ENCODE data around the gene SIRT5.

The SIRT5 gene

DNA sequence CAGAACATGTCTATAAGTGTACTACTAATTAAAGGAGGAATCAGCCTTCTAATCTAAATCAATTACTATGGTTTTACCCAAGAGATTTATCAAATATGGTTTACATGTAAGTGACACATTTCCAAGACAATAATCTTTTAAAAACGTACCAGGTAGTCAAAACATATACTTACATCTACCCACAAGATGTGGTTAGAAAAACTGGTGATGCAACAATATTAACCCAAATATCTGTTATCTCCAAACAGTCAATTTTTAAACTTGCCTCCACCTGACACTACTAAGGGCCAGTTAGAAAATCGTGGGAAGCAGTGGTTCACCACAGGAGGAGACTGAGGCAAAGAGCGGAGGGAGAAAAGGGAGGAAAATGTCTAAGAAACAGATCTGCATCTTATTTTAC lies 68.7 kb downstream of the SIRT5 start:
- TF ChIP-seq, protein P1, sequence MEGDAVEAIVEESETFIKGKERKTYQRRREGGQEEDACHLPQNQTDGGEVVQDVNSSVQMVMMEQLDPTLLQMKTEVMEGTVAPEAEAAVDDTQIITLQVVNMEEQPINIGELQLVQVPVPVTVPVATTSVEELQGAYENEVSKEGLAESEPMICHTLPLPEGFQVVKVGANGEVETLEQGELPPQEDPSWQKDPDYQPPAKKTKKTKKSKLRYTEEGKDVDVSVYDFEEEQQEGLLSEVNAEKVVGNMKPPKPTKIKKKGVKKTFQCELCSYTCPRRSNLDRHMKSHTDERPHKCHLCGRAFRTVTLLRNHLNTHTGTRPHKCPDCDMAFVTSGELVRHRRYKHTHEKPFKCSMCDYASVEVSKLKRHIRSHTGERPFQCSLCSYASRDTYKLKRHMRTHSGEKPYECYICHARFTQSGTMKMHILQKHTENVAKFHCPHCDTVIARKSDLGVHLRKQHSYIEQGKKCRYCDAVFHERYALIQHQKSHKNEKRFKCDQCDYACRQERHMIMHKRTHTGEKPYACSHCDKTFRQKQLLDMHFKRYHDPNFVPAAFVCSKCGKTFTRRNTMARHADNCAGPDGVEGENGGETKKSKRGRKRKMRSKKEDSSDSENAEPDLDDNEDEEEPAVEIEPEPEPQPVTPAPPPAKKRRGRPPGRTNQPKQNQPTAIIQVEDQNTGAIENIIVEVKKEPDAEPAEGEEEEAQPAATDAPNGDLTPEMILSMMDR (conservative IDR thresholded peaks at IDR 0.05; ENCODE audit: control insufficient read depth, insufficient read depth, low read depth, low read length): no peak
- DNase-seq (ENCODE audit: low read depth): no peak
- no peak overlapping the region for H3K4me3 ChIP-seq (ENCODE audit: control insufficient read depth, low read depth, low read length)

DNA sequence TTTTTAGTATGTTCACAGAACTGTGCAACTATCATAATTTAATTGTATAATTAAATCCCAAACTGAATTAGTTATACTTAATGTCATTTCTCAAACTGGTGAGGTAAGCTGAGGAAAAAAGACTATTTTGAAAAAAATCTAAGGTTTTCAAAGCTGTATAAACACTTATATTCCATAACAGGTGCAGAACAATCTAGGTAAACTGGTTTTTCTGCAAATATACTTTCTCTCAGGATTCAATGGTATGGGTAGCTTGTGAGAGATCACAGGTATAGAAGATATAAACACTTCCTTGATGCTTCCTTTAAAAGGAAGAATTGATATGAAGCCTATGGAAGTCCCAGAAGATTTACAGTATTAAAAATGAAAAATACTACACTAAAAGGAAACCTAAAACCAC lies 74.4 kb downstream of the SIRT5 start:
- DNase-seq (ENCODE audit: low read depth): no peak
- H3K4me3 ChIP-seq (ENCODE audit: control insufficient read depth, low read depth, low read length): no peak overlapping the region
- TF ChIP-seq, protein P1 (conservative IDR thresholded peaks at IDR 0.05; ENCODE audit: control insufficient read depth, insufficient read depth, low read depth, low read length): no peak

DNA sequence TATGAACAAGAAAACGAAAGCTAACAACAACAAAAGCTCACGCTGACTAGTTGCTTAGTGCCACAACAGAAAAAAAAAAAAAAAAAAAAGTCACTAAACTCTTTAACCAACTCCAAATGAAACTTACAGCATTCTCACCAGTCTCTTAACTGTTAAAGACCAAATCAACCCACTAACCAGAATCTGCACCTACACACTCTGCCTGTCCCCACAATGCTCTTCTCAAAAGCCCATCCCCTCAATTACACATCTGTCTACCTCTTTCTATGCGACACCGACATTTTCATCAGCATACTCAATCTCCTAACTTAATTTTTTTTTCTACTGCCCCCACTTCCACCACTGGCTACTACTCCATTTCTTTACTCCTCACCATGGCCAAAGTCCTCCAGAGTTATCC lies 75.0 kb downstream of the SIRT5 start:
- H3K4me3 ChIP-seq (ENCODE audit: control insufficient read depth, low read depth, low read length): no peak overlapping the region
- DNase-seq (ENCODE audit: low read depth): no peak
- TF ChIP-seq, protein P1 (conservative IDR thresholded peaks at IDR 0.05; ENCODE audit: control insufficient read depth, insufficient read depth, low read depth, low read length): no peak

DNA sequence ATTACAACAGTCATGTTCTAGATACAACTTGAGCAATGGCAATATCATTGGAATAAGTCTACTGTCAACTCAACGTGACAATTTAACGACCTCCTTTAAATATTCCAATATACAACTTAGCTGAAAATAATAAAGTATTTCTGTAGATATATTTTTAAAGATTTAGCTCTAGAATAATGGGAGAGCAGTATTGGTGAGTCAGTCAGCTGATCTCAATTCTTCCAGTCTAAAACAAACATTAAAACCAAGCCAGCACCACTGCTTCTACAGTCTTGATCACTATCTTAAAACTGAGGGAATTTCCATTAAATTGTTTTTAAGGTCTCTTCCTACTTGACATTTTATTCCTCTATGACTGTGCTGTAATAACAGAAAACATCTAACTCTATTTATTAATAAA lies 78.9 kb downstream of the SIRT5 start:
- DNase-seq (ENCODE audit: low read depth): peak; percentile 4
- TF ChIP-seq, protein P1 (conservative IDR thresholded peaks at IDR 0.05; ENCODE audit: control insufficient read depth, insufficient read depth, low read depth, low read length): no peak
- no peak overlapping the region for H3K4me3 ChIP-seq (ENCODE audit: control insufficient read depth, low read depth, low read length)

DNA sequence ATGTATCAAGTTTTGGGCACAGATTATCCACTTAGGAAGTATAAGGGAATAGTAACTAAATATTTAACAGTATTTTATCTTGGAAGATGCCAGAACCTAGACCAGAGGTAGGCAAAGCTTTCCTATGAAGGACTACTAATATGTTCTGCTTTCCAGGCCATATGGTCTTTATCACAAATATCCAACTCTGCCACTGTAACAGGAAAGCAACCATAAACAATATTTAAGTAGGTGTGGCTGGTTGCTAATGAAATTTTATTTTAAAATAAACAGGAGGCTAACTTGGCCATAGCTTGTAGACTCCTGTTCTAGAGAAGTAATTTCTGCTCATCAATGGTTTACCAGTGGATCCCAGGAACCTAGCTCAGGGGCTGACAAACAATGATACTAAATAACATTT lies 80.1 kb downstream of the SIRT5 start:
- no peak overlapping the region for H3K4me3 ChIP-seq (ENCODE audit: control insufficient read depth, low read depth, low read length)
- no peak for DNase-seq (ENCODE audit: low read depth)
- TF ChIP-seq, protein P1 (conservative IDR thresholded peaks at IDR 0.05; ENCODE audit: control insufficient read depth, insufficient read depth, low read depth, low read length): no peak

DNA sequence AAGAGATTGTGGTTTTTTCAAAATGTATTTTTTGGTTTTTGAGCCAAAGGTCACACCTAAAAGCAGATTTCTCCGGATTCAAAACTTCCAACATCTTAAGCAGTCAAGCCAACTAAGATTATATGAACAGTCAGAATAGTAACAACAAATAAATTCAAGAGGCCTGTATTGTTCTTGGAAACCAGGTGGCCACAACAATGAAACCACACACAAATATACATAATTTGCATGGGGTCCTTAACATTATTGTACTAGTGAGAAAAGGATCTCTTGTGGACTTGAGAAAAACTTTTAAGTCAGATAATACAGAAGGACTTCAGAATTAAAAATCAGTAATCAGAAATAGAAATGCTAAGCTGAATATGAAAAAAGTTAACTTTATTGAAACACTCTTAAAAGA lies 81.3 kb downstream of the SIRT5 start:
- no peak overlapping the region for H3K4me3 ChIP-seq (ENCODE audit: control insufficient read depth, low read depth, low read length)
- TF ChIP-seq, protein P1 (conservative IDR thresholded peaks at IDR 0.05; ENCODE audit: control insufficient read depth, insufficient read depth, low read depth, low read length): no peak
- DNase-seq (ENCODE audit: low read depth): no peak

DNA sequence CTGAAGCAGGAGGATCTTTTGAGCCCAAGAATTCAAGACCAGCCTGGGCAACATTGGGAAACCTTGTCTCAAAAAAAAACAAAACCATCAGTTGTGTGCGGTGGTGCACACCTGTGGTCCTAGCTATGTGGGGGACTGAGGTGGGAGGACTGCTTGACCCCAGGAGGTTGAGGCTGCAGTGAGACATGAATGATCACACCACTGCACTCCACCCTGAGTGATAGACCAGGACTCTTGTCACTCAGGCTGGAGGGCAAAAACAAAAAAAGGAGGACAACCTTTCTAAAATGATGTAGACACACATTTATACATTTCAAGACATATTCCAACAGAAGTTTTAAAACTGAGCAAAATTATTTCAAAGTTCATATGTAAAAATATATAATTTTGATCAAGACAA lies 85.9 kb downstream of the SIRT5 start:
- DNase-seq (ENCODE audit: low read depth): no peak
- H3K4me3 ChIP-seq (ENCODE audit: control insufficient read depth, low read depth, low read length): no peak overlapping the region
- TF ChIP-seq, protein P1 (conservative IDR thresholded peaks at IDR 0.05; ENCODE audit: control insufficient read depth, insufficient read depth, low read depth, low read length): no peak

Measured in fibroblast of mammary gland (primary cell).